Amniotic epithelial cell (primary cell): ENCODE measurements around the gene CCDC51.
"Not testable (repeated sequence)": the region's sequence is repeated elsewhere in the genome, so short reads cannot be mapped to it uniquely, and the experiment has no call there.

ENCODE experiments used
- DNase-seq: peaks from one replicate; pipeline ENCODE4 v3.0.0-alpha.2; 2010; ENCODE audit warnings: low read depth

CCDC51 gene

GRCh38 chr3:48439820-48440589, at the start of gene CCDC51, which contains the start of gene TMA7:
TSS of gene CCDC51 (minus strand) at chr3:48440119. CDS start at chr3:48435128, 4,991 bp downstream.
TSS of gene TMA7 (plus strand) at chr3:48440257. CDS start at chr3:48440297, 40 bp downstream.
- DNase-seq: peak; percentile 93

DNA sequence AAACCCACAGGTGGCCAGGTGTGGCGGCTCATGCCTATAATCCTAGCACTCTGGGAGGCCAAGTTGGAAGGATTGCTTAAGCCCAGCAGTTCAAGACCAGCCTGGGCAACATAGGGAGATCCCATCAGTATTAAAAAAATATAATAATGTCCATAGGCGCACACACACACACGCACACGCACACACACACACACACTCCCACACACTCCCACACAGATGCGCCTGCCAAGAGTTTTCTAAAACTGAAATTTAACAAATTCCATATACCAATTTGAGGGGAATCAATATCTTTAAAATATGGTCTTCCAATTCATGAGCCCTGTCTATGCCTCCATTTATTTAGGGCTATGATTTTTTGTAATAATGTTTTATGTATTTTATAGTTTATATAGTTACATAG, 47.0 kb upstream of the CCDC51 start:
- DNase-seq: no peak

- DNase-seq: not testable (repeated sequence)
Observed at GRCh38 chr3:48482822-48483221, 42.9 kb upstream of the CCDC51 start.

GRCh38 chr3:48480891-48481290, 41.0 kb upstream of the CCDC51 start:
- DNase-seq: not testable (repeated sequence)

DNA sequence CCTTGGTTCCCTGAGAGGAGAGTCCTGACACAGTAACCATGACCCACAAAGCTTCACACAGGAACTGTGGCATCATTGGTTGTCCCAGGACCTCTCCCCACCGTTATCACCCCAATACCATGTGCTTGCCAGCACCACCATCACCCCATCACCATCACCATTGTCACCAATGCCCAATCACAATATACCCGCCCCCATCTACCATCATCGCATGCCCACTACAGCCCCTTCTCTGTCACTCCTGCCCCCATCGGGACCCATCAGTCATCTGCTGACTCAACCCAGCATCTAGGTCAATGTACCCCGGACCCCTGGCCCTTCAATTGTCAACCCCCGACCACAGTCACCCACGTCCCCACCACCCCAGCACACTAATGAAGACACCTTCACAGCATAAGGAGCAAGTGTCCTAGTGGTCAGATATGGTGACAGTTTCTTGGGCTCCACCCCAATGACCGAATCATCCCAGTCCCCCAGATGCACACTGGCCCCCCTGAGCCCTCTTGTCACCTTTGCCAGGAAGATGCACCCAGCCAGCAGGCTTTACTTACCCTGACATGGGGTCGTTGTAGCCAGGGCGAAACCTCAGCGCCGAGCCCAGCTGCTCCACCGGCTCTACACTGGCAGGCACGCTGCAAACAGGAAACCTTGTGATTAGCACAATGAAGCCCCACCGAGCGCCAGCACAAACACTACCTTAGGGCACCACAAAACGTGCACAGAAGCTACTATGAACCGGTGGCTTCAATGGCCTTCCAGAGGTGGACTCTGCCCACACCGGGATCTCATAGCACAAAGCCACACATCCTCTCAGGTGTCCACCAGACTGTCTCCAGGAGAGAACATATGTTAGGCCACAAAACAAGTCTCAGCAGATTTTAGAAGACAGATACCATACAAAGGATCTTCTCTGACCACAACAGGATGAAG, 39.0 kb upstream of the CCDC51 start:
- no peak for DNase-seq

DNA sequence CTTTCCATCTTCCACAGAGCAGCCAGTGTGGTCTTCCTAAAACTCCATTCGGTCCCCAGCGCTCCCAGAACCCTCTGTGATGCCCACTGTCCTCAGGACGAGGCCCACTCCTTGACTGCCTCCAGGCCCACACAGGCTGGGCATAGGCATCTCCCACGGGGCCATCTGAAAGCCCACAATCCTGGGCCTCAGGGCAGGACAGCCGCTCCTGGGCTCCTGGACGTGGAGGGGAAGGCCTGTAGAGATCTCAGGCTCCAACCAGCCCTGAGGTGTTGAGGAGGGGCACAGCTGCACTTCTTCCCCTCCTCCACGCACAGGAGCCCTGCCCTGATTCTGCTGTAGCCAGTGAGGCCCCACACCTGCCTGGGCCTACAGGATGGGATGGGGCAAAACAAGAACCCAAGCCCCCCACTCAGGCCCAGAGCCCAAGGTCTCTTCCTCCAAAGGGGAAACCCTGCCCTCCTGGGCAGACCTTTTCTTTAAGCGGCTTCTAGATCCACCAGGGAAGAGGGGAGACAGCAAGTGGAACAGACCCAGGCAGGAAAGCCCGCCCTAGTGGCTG, 38.1 kb upstream of the CCDC51 start:
- no peak for DNase-seq

DNA sequence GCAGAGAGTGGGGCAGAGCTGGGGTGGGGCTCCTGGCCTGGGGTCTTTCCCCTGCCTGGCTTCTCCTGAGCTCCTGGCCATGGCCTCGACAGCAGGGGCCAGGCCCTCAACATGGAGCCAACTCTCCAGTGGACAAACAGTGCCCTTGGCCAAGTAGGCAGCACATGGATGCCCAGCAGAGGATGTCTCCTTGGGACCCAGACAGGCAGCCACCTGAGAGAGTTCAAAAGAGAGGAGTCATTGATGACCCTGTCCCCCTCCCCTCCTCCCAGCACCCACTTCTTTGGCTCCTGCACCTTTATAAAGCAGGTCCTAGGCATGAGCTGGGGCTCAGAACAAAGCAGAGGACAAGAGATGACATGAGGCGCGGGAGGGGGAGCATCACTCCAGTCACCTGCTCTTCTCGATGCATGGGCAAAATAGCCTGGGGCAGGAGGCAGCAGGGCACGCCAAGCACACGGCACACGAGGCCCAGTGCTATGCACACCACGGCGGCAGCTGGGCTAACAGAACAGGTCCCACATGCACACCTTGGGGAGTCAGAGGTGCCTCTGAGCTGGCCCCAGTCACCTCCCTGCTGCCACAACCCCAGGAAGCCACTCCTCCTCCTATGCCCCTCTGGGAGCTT, 36.6 kb upstream of the CCDC51 start:
- DNase-seq: no peak

DNA sequence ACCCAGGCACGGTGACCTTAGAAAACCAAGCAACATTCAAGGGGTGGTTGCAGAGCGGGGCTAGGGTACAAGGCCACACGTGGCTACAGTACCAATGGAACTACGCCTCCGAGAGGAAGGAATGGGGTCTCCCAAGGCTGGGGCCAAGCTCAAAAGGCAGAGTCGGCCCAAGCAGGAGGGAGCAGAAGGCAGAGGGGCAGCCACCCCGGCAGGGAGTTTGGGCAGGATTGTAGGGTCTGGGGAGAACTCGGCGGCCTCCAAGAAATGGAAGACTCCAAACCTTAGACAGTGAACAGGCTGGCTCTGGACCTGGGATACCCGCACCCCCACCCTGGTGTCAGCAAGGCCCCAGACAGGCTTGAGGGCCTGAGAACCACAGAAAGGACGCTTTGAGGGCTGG, 35.3 kb upstream of the CCDC51 start:
- DNase-seq: no peak

- DNase-seq: no peak
Observed at GRCh38 chr3:48474619-48475018, 34.7 kb upstream of the CCDC51 start.

DNA sequence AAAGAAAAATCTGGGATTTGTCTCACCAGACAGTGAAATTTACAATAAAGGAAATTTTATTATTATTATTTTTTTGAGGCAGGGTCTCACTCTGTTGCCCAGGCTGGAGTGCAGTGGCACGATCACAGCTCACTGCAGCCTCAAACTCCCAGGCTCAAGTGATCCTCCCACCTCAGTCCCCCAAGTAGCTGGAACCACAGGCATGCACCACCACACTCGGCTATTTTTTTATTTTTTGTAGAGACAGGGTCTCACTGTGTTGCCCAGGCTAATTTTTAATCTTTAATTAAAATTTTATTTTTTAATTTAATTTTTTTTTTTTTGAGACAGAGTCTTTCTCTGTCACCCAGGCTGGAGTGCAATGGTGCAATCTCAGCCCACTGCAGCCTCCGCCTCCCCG, 34.1 kb upstream of the CCDC51 start:
- not testable (repeated sequence) for DNase-seq

DNA sequence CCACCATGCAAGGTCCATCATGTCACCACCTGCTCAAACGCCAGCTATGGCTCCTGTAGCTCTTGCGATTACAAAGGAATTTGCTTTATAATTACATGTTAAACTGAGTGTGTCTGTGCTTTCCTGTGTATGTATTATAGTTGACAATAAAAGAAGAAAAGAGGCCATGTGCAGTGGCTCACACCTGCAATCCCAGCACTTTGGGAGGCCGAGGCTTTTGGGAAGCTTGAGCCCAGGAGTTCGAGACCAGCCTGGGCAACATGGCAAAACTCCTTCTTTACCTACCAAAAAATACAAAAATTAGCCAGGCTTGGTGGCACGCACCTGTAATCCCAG, 33.7 kb upstream of the CCDC51 start:
- DNase-seq: no peak

- peak; percentile 90 for DNase-seq
Observed at GRCh38 chr3:48472923-48473616, 33.2 kb upstream of the CCDC51 start.

DNA sequence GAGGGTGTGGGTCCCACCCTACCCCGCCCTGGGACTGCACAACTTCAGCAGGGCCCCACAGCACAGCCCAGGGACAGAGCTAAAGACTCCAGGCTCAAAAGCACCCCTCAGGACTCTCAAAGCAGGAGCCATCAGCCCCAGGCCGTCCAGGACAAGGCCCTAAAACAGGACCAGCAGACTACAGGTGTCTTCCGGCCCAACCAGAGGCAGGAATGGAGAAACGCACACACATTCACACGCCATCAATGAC, 32.7 kb upstream of the CCDC51 start:
- no peak for DNase-seq

- DNase-seq: no peak
Observed at GRCh38 chr3:48470286-48470685, 30.4 kb upstream of the CCDC51 start.

DNA sequence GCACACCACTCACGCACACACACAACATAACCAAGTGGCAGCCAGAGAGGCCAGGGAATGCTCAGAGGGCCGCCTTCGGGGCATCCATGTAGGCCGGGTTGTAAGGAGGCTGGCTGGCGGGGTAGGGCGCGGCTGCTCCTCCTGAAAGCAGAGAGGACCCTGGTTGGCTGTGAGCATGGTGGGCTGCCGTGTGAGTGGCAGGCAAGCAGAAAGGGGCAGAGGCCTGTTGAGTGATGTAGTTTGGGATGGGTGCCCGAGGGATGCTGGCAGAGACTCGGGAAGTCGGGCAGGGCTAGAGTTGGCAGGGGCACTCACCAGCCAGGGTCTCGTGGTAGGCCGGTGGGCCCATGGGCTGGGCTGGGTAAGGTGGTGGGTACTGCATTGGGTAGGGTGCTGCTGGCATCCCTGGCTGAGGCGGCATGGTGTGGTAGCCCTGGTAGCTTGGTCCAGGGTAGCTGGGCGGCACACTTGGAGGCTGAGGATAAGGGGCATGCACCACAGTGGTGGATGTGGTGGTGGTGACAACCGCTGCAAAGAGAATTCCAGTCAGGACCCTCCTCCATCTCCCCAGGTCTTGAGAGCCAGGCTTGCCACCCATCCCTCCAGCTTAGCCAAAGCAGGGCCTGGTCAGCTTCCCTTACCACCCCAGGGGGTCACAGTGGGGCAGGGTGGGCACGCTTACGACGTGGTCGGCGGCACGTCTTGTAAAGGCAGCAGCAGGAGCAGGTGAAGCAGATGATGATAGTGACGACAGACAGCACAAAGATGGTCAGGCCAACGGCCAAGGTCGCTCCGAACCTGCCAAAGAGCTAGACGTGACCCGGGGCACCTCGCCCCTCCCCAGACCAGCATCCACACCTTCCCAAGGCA, 29.4 kb upstream of the CCDC51 start:
- DNase-seq: no peak

DNA sequence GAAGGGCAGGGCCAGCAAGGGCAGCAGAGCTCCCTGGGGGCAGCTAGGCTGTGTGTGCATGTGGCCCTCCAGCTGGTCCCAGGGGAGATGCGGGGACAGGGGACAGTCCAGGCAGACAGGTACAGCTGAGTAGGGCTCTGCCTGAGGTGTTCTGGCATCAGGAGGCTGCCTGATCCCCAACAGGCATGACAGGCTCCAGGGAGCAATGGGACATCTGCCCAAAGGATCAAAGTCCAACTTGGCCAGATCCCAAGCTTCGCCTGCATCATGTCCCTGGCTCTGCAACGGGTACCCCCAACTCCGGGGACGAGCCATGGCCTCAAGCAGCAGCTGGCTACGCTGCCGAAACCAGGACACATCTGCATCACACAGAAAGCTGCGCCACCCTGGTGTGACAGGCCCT, 28.4 kb upstream of the CCDC51 start:
- no peak for DNase-seq

DNA sequence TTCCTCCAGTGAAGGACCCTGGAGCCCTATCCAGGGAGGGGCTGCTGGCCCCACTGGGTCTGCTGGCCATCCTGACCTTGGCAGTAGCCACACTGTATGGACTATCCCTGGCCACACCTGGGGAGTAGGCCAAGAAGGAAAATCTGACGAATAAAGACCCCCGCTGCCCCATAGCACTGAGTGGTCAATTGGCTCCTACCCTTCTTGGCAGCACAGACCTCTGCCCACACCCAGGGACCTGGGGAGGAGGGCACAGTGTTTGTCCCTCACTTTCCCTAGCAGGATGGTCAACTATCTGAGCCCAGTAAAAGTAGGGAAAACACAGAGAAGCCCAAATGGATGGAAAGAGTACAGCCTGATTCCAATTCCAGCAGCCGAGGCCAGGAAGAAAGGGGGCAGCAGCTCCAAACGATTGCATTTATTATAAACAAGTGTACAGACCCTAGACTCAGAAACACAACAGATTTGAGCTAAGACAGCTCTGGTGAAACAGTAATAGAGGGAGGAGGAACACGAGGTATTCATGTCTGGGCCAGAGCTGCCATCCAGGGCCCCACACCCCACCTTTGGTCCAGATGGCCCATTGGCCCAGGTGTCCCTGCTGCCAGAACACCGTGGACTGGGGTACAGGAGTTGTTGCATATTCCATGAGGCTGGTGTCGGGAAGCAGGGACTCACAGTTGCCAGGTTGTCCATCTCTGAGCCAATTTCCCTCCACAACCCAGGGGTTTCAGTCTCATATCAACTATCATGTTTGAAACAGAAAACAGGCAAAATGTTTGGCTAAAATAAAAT, 27.8 kb upstream of the CCDC51 start:
- DNase-seq: no peak

DNA sequence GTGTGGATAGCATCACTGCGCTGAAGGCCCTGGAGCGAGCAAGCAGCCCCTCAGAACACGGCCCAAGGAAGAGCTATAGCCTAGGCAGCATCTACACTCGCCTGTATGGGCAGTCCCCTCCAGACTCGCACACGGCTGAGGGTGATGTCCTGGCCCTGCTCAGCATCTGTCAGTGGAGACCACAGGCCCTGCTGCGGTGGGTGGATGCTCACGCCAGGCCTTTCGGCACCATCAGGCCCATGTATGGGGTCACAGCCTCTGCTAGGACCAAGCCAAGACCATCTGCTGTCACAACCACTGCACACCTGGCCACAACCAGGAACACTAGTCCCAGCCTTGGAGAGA, 27.2 kb upstream of the CCDC51 start:
- DNase-seq: no peak

DNA sequence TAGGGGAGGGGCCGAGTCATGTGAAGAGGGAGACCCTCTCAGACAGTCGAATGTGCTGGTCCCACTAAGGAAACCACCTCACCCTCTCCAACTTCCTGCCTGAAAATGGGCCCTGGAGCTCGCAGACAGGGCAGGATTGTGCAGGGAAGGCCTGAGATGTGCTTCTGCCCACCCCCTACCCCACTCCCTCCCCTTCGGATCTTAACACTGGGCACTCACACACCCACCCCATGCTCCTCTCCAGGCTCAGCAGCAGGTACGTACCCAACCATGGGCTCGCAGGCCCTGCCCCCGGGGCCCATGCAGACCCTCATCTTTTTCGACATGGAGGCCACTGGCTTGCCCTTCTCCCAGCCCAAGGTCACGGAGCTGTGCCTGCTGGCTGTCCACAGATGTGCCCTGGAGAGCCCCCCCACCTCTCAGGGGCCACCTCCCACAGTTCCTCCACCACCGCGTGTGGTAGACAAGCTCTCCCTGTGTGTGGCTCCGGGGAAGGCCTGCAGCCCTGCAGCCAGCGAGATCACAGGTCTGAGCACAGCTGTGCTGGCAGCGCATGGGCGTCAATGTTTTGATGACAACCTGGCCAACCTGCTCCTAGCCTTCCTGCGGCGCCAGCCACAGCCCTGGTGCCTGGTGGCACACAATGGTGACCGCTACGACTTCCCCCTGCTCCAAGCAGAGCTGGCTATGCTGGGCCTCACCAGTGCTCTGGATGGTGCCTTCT, 26.6 kb upstream of the CCDC51 start:
- no peak for DNase-seq
